ENCODE measurements around the gene NREP. TPM values are rescaled to one million over a fixed set of nuclear protein-coding genes. Genes with fewer than 3 reads are reported as not detected.

Gene NREP
- total RNA-seq, 1 donor from 2014 or later = 465 TPM

- Histone ChIP-seq H3K4me2 (no peak overlapping the region), H3K4me1 (no peaks in the 10 kb centered on the region), H3K4me3 (no peak overlapping the region), H3K9me3 (ENCODE audit: low read depth) (no peaks in the 10 kb centered on the region), H2AFZ (replicated peaks) (no peak overlapping the region), H3K79me2 (ENCODE audit: low read depth) (peaks cover 11% of the 10 kb centered on the region), H3K36me3 (peaks cover 14% of the 10 kb centered on the region), H3K9ac (no peak overlapping the region), H3K27me3 (no peaks in the 10 kb centered on the region), H3F3A (ENCODE audit: low read depth) (no peaks in the 10 kb centered on the region), H4K20me1 (ENCODE audit: low read depth) (peaks cover 4% of the 10 kb centered on the region), H3K27ac (no peak overlapping the region)
- no peaks in the 10 kb centered on the region for H3K27me3 Mint-ChIP-seq (ENCODE audit: insufficient read depth, low read depth)
- no peaks in the 10 kb centered on the region for H3K4me1 Mint-ChIP-seq
- H3K4me3 Mint-ChIP-seq = no peak overlapping the region
- H3K27ac Mint-ChIP-seq = peak overlapping the region; percentile 50
- no peak for DNase-seq (ENCODE audit: low spot score)
- H3K36me3 Mint-ChIP-seq = peaks cover 79% of the 10 kb centered on the region
- TF ChIP-seq CTCF (IDR thresholded peaks at IDR 0.05) (no peak), EZH2 (IDR thresholded peaks at IDR 0.05) (no peak), EZH2phosphoT487 (IDR thresholded peaks at IDR 0.05) (no peak)
- H3K9me3 Mint-ChIP-seq = no peaks in the 10 kb centered on the region
Measured at GRCh38 chr5:111730659-111731382, 26.2 kb downstream of the NREP start.

- H3K36me3 Mint-ChIP-seq = peaks cover 80% of the 10 kb centered on the region
- no peaks in the 10 kb centered on the region for H4K20me1 ChIP-seq (ENCODE audit: low read depth)
- H3K27ac ChIP-seq = no peak overlapping the region
- H3K4me2 ChIP-seq = no peak overlapping the region
- no peak for DNase-seq (ENCODE audit: low spot score)
- peaks cover 4% of the 10 kb centered on the region for H3K79me2 ChIP-seq (ENCODE audit: low read depth)
- H3K4me3 Mint-ChIP-seq = no peak overlapping the region
- H3K4me3 ChIP-seq = no peak overlapping the region
- no peaks in the 10 kb centered on the region for H3K27me3 Mint-ChIP-seq (ENCODE audit: insufficient read depth, low read depth)
- peaks cover 5% of the 10 kb centered on the region for H3K9me3 Mint-ChIP-seq
- no peaks in the 10 kb centered on the region for H3K9me3 ChIP-seq (ENCODE audit: low read depth)
- no peaks in the 10 kb centered on the region for H3K27me3 ChIP-seq
- H3K4me1 Mint-ChIP-seq = no peaks in the 10 kb centered on the region
- peaks cover 18% of the 10 kb centered on the region for H3K36me3 ChIP-seq
- peak overlapping the region; percentile 4 for H3K27ac Mint-ChIP-seq
- H2AFZ ChIP-seq (replicated peaks) = no peak overlapping the region
- no peaks in the 10 kb centered on the region for H3F3A ChIP-seq (ENCODE audit: low read depth)
- H3K4me1 ChIP-seq = no peaks in the 10 kb centered on the region
- no peak for TF ChIP-seq EZH2 (IDR thresholded peaks at IDR 0.05)
- TF ChIP-seq CTCF (IDR thresholded peaks at IDR 0.05) = no peak
- TF ChIP-seq EZH2phosphoT487 (IDR thresholded peaks at IDR 0.05) = no peak
- no peak overlapping the region for H3K9ac ChIP-seq
Measured at GRCh38 chr5:111728941-111729340, 28.1 kb downstream of the NREP start.

- no peak for TF ChIP-seq EZH2phosphoT487 (IDR thresholded peaks at IDR 0.05)
- no peak for TF ChIP-seq CTCF (IDR thresholded peaks at IDR 0.05)
- no peak for TF ChIP-seq EZH2 (IDR thresholded peaks at IDR 0.05)
- H3K4me3 Mint-ChIP-seq = no peak overlapping the region
- H3K36me3 Mint-ChIP-seq = peaks cover 77% of the 10 kb centered on the region
- no peaks in the 10 kb centered on the region for H3K27me3 Mint-ChIP-seq (ENCODE audit: insufficient read depth, low read depth)
- Histone ChIP-seq H3K79me2 (ENCODE audit: low read depth) (no peaks in the 10 kb centered on the region), H3K9ac (no peak overlapping the region), H3K4me1 (no peaks in the 10 kb centered on the region), H3K4me3 (no peak overlapping the region), H3K9me3 (ENCODE audit: low read depth) (no peaks in the 10 kb centered on the region), H3K36me3 (peaks cover 18% of the 10 kb centered on the region), H3F3A (ENCODE audit: low read depth) (no peaks in the 10 kb centered on the region), H4K20me1 (ENCODE audit: low read depth) (no peaks in the 10 kb centered on the region), H3K4me2 (no peak overlapping the region), H3K27me3 (no peaks in the 10 kb centered on the region), H2AFZ (replicated peaks) (no peak overlapping the region), H3K27ac (no peak overlapping the region)
- H3K27ac Mint-ChIP-seq = no peak overlapping the region
- H3K4me1 Mint-ChIP-seq = no peaks in the 10 kb centered on the region
- DNase-seq (ENCODE audit: low spot score) = no peak
- peaks cover 5% of the 10 kb centered on the region for H3K9me3 Mint-ChIP-seq
Measured at GRCh38 chr5:111726986-111727385, 30.0 kb downstream of the NREP start.

All from neural progenitor cell (in vitro differentiated cells).